ENCODE measurements around the gene DCUN1D1.
"Not testable (repeated sequence)": the region's sequence is repeated elsewhere in the genome, so short reads cannot be mapped to it uniquely, and the experiment has no call there.

DCUN1D1 gene

DNA sequence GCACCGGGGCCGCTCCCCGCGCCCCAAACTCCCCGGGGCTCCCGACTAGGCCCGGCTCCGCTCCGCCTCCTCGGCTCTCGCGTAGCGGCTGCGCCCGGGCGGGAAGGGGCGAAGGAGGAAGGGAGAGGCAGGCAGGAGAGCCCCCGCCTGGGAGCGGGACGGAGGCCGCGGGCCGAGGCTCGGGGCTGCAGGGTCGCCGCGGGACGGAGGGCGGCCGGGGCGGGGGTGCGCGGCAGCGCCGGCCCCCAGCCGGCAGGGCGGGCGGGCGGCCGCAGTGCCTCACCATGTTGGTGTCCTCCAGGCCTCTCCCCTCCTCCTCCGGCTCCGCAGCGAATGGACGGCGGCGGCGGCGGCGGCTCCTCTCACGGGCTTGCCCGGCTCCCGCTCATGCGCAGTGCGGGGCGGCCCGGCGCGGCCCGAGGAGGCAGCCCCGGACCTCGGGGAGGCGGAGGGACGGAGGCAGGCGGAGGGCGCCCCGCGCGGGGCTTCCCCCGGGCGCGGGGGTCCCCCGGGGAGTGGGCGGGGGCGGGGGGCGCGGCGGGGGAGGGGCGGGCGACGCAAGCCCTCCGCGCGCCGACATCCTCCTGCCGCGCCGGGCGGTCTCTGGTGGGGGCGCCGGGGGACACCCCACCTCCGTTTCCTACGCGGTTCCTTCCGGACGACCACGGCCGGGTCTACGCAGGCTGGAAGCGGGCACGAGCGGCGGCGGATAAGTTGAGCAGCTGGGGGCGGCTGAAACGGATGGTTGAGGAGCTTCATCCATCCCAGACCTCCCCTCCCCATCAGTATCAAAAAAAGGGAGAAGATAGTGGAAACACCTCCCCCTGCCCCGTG is at the start of gene DCUN1D1:
Gene DCUN1D1, minus strand, starts transcription at position 335 of the 834 bp plus-strand sequence. Its CDS starts 49 bp downstream, at position 286.
- peak; percentile 79 for DNase-seq (ENCODE audit: low read depth)

DNA sequence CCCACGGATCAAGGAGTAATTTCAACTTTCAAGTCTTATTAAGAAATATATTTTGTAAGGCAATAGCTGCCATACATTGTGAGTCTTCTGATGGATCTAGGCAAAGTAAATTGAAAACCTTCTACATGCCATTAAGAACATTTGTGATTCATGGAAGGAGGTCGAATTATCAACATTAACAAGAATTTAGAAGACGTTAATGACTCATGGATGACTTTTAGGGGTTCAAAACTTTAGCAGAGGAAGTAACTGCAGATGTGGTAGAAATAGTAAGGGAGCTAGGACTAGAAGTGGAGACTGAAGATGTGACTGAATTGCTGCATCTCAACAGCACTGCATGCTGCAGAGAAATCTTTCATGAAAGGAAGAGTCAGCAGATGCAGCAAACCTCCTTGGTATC is 48.1 kb upstream of the DCUN1D1 start:
- DNase-seq (ENCODE audit: low read depth): no peak

DNA sequence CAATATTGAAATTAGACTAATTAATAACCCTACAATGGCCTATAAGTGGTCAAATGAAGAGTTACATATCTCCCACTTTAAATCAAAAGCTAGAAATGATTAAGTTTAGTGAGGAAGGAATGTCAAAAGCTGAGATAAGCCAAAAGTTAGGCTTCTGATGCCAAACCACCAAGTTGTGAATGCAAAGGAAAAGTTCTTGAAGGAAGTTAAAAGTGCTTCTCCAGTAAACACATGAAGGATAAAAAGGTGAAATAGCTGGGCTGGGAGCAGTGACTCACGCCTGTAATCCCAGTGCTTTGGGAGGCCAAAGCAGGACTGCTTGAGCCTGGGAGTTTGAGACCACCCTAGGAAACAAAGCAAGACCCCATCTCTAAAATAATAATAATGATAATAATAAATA is 46.9 kb upstream of the DCUN1D1 start:
- DNase-seq (ENCODE audit: low read depth): no peak

DNA sequence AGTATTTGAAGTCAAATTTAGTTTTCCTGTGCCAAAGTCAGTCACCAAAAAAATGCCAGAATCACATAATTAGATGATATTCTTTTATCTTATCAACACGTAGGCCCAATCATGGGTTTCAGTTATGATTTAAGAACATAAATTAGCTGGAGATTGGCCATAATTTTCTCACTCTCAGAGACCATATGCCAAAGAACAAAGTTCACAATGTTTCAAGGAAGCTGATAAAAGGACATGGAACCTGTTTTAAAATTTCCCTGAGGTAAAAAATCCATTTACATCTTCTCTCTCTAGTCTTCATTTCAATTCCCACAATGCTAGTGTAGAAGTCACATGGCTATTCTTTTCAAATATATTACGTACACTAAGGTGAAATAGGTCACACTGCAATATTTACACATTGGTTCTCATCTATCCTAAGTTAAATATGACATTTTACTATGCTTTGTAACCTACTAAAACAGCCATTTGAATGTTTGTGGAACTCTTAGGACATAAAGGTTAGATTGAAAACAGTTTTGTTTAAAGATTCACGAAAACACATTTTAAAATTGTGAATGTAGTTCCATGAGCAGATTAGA is 42.7 kb upstream of the DCUN1D1 start:
- DNase-seq (ENCODE audit: low read depth): no peak

DNA sequence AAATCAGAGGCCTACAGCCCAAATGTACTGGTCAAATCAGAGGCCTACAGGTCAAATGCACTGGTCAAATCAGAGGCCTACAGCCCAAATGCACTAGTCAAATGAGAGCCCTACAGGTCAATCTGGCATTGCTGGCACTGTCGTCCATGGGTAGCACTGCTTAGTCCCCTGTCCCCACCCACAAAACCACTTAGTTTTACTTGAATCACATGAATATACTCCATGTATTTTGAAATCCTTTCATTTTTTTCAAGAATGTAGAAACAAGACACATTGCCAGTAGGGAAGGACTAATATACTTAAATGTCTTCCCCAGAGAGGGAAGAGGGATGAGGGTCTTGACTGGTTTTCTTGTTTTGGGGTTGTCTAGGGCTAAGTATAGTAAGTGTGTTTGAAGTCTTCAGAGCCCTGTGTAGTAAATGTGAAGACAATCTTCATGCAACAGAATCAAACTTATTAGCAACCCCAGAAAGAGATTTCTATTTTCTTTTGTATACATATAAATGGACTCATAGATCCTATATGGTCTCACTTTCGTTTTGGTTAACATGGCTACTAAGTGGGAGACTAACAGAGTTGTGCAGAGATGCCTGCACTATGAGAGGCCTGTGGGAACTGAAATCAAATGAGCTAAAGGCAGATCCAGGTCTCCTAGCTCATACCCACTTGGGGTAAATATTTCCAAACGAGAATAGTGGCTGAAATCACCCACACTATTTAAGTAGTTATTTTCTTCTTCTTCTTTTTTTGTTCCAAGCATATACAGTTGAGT is 38.3 kb upstream of the DCUN1D1 start:
- no peak for DNase-seq (ENCODE audit: low read depth)

DNA sequence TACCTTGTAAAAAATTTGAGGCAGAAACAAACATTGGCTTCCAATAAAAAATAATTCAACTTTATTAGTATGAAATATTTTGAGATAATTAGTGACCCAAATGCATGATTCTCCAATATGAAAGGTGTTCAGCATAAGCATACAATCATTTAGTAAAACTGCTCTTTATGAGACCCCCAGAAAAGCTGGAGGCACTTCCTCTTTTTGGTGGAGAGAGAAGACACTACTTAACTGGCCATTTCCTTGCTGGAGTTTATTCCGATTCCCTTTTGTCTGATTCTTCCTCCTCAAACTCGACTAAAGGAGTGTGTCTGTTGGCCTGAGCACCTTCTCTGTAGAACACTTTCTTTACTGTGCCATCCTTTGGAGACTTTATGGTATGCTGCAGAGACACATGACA is 34.8 kb upstream of the DCUN1D1 start:
- no peak for DNase-seq (ENCODE audit: low read depth)

DNA sequence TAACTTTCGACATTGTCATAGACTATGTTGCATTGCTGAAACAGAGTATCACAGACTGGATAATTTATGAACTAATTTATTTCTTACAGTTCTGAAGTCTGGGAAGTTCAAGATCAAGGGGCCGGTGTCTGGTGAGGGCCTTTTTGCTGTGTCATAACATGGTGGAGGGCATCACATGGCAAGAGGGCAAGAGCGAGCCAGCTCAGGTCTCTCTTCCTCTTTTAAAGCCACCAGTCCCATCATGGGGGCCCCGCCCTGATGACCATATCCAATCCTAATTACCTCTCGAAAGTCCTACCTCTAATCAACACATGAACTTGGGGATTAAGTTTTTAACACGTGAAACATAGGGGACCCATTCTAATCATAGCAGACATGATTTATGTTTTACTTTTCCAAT is 33.5 kb upstream of the DCUN1D1 start:
- no peak for DNase-seq (ENCODE audit: low read depth)

DNA sequence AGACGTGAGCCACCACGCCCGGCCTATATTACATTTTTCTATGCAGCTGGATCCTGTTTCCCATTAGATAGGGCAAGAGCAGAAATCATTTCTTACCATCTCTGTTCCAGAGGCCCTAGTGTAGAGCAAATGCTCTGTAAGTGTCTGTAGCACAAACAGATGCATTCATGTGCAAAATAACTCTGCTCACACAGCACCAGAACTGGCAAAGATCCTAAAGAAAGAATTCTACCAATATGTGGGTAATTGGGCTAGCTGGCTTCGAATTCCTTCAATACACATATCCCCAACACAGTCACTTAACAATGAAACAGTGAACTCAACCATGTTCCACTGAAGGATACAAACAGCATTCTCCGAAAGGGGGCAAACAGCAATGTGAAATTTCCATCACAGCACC is 32.7 kb upstream of the DCUN1D1 start:
- DNase-seq (ENCODE audit: low read depth): no peak

DNA sequence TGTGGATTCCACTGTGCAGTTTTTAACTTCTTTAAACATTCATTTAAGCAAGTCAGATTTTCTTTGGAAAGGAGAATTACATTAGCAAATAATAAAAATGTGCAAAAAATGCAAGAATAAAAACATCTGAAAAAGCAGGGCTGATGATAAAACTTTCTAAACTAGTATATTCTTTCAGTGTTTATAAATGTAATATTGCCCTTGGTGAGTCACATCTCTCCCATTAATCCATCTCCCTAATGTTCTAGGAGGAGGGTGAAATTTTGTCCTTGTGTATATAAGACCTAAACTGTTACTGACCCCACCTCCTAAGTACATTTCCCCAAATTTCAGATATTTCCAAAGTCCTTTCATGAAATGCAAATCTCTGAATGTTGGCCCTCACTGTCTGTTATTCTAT is 28.5 kb upstream of the DCUN1D1 start:
- no peak for DNase-seq (ENCODE audit: low read depth)

DNA sequence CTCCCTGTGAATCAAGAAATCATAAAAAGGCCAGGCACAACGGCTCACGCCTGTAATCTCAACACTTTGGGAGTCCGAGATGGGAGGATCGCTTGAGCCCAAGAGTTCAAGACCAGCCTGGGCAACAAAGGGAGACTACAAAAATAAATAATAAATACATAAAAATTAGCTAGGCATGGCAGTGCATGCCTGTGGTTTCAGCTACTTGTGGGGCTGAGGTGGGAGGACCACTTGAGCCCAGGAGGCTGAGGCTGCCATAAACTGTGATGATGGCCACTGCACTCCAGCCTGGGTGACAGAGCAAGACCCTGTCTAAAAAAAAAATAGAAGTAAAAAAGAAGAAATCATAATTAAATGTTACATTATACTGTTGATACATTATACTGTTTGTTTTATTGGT is 28.0 kb upstream of the DCUN1D1 start:
- DNase-seq (ENCODE audit: low read depth): no peak

DNA sequence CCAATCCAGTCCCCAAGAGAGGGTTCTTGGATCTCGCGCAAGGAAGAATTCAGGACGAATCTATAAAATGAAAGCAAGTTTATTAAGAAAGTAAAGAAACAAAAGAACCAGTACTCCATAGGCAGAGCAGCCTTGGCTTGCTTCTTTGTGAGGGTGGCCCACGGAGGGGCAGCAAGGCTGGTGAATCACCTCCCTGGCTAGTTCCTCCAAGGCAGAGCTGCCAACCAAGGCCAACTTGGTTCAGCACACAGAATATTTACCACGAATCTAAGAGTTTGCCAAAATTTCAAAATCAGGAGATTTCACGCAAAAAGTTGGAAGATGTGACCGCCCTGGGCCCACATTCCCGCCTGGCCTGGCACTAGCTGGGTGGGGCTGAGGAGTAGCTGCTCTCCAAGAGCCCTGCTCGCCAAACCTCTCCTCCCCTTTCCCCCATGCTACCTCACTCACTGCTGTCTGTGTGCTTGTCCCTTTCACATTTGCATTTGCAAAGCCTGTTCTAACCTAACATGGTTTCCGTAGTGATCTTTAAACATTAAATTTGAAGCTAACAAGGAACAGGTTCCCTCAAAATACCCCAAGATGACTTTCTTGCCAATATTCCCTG is 26.2 kb upstream of the DCUN1D1 start:
- DNase-seq (ENCODE audit: low read depth): no peak

DNA sequence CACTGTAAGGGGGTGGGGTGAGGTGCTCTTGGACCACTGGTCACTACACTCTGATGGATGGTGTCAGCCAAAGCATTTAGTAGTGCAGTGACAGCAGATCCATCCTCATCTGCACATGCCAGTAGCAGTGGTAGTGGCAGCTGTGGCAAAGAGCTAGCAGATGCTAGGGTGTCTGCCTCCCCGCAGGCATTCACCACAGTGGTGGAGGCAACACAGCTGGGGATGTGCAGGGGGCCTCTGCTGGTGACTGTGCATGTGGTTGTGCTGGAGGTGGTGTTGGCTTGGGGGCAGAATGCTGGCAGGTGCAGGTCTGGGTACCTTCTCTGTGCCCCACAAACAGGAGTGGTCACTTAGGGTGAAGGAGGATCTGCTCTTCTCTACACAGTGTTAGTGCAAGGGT is 19.4 kb upstream of the DCUN1D1 start:
- DNase-seq (ENCODE audit: low read depth): no peak

DNA sequence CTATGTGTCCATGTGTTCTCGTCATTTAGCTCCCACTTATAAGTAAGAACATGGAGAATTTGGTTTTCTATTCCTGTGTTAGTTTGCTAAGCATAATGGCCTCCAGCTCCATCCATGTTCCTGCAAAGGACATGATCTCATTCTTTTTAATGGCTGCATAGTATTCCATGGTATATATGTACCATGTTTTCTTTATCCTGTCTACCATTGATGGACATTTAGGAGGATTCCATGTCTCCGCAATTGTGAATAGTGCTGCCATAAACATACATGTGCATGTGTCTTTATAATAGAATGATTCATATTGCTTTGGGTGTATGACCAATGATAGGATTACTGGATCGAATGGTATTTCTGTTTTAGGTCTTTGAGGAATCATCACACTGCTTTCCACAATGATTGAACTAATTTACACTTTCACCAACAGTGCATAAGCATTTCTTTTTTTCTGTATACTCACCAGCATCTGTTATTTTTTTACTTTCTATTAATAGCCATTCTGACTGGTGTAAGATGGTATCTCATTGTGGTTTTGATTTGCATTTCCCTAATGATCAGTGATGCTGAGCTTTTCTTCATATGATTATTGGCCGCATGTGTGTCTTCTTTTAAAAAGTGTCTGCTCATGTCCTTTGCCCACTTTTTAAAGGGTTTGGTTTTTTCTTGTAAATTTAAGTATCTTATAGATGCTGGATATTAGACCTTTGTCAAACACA is 13.3 kb upstream of the DCUN1D1 start:
- not testable (repeated sequence) for DNase-seq (ENCODE audit: low read depth)

DNA sequence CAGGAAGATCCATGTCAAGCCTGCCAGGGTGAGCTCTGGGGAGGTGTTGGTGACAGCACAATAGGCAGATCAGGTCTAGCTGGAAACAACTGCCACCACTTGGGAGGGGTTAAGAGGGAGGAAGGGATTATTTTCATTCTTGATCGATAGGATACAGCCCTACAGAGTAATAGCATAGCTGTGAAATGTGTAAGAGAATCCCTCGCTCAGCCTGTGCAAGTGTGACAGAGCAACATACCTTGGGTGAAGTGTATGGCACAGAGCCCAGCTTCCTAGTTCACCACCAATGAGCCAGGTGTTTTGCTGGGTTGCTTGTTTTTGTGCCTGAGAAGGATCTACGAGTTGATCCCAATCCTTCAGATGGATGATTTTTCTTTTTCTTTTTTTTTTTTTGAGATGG is 9.2 kb upstream of the DCUN1D1 start:
- DNase-seq (ENCODE audit: low read depth): no peak

DNA sequence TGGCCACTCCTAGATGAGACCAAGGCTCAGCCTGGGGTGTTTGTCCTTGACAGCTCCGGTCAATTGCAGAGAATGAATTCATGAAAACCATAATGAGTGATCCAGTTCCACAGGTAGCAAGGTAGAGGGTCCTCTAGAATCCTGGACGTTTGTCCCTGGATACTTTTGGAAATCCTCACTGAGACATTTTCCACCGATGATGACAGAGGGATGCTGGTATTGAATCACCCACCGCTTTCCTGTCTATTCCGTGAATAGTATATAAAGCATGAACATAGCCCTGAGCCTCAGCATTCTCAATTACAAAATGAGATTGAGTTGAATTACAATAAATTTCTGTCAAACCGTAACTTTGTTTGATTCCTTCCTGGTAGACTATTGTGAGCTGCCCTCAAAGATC is 5.7 kb upstream of the DCUN1D1 start:
- no peak for DNase-seq (ENCODE audit: low read depth)

DNA sequence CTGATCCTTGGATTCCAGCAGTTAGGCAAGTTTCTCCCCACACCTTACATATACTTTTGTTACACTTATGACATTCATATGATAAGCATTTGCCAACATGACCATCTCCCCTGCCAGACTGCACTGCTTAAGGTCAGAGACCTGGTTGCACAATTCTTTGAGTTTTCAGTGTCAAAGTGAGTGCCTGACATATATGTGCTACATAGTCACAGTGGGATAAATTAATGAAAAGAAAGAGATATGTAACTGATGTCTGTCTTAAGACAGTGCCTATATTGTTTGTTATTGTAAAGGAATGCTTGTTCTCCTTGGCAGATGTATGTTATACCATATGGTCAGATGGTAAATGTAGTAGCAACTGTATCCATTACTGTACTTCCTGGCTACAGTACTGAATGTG is 3.5 kb upstream of the DCUN1D1 start:
- DNase-seq (ENCODE audit: low read depth): no peak

DNA sequence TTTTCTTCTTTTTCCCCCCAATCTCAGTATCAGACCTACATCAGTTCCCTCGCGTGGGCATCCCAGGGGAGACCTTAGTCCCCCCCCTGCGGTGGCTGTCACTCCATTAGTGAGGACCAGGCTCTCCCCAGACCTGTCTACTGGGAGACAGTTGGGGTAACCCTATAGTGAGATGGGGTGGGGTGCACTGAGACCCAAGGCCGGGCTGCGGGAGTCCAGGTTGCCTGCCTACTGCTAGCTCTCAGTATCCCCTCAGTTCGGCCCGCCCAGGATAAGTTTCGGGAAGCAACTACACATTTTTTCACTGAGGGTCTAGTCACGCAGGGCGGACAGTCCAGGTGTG is 671 bp upstream of the DCUN1D1 start:
- DNase-seq (ENCODE audit: low read depth): no peak

DNA sequence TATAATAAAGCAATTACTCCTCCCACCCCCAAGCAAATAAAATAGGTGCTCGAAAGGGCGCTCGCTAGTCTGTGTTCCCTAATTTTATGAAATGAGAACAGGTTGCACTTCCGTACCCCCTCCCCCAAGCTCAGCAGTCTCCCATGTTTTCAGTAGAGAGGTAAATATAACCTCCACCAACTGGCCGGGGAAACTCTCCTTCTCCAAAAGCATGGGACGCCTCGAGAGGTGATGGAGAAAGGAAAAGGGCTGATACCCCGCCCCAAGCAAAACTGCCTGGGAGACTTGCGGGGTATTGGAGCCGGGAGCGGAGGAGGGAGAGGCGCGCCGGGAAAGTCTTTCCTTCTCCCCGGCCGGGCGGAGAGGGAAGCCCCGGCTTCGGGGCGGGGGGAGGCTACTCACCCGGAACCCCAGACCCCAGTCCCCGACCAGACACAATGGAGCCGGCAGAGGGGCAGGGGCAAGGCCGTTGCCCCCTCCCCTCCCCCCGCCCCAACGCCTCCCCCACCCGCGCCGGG is 605 bp downstream of the DCUN1D1 start:
- no peak for DNase-seq (ENCODE audit: low read depth)

DNA sequence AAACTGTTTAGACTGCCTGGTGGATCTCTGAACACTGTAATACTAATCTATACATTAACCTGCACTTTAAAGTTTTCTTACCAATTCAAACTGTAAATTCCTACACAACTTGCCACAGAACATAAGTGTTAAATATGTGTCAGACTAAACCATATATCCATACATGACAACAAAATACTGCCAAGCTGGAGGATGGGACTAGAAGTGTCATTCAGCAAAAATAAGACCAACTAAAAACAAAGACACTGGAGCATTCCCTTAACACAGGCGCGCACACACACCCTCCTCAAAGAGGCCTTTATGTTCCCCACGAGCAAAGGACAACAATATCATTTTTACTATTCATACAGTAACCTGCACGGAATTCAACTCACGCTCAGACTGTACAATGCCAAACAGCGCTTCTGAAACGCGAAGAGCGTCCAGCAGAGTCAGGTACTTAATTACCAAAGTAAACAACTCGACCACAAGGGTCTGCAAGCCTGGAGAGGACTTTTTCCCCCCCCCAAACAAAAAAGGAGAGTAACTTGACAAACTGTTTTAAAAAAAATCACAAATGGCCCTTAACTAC is 1.1 kb downstream of the DCUN1D1 start:
- DNase-seq (ENCODE audit: low read depth): no peak

DNA sequence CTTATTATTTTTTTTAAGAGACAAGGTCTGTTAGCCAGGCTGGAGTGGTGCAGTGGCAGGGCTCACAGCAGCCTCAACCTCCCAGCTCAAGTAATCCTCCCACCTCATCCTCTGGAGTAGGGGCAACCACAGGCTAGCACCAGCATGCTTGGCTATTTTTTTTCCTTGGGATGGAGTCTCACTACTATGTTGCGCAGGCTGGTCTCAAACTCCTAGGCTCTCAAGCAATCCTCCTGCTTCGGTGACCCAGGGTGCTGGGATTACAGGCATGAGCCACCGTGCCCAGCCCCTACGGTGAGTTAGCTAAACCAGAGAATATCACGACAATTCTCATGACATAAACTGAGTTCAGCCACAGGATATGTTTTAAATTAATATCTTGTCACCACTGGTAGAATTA is 2.0 kb downstream of the DCUN1D1 start:
- no peak for DNase-seq (ENCODE audit: low read depth)

DNA sequence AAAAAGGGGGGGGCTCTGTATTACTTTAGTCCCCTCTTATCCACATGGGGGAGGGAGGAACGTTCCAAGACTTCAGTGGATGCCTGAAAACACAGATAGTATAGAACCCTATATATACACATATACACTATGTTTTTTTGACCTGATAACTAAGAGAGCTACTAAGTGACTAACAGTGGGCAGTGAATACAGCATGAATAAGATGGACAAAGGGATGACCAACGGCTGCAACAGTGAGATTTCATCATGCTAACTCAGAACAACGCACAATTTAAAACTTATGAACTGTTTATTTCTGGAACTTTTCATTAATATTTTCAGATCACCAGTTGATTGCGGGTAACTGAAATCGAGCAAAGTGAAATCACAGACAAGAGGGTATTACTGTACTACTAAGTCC is 7.3 kb downstream of the DCUN1D1 start:
- DNase-seq (ENCODE audit: low read depth): no peak

DNA sequence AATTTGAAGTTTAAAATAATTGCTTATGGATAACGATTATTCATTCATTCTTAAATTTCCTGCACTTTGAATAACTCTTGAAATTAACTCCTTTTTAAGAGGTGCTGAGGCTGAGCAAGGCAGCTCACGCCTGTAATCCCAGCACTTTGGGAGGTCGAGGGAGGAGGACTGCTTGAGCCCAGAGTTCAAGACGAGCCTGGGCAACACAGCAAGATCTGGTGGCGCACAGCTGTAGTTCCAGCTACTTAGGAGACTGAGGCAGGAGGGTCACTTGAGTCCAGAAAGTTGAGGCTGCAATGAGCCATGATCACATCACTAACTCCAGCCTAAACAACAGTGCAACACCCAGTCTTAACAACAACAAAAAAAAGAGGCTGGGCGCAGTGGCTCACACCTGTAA is 8.0 kb downstream of the DCUN1D1 start:
- DNase-seq (ENCODE audit: low read depth): no peak
